ENCODE results near the gene ADGRG1.
"Not testable (repeated sequence)": the region's sequence is repeated elsewhere in the genome, so short reads cannot be mapped to it uniquely, and the experiment has no call there.

The ADGRG1 gene

DNA sequence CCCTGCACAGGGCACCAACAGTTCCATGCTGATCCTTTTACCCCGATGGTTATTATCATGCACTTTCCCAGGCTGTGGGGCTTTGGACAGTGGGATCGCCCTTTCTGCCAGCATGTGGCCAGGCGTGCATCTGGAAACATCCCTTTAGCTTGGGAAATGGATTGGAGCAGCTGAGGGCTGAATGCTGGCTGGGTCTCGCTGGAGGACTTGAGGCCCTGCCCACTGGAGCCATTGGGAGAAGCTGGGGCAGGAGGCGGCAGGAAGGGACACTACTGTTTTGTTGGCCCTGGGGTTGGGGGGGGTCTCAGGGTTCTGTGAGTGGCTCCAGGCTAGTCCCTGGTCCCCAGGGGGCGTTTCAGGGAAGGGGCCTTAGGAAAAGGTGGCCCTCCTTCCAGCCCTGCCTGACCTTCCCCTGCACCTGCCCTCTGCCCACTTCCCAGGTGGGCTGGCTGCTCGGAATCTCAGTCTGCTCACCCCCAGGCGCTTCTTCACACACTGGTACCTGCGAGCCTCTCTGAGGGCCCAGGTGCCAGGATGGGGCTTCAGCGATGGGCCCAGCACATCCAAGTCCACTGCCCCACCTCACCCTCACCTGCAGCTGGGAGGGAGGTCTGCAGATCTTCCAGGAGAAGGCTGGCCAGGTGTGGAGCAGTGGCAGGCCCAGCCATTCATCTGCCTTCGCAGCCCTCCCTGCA, 38.1 kb downstream of the ADGRG1 start:
- no peak for DNase-seq (ENCODE audit: low read depth)

DNA sequence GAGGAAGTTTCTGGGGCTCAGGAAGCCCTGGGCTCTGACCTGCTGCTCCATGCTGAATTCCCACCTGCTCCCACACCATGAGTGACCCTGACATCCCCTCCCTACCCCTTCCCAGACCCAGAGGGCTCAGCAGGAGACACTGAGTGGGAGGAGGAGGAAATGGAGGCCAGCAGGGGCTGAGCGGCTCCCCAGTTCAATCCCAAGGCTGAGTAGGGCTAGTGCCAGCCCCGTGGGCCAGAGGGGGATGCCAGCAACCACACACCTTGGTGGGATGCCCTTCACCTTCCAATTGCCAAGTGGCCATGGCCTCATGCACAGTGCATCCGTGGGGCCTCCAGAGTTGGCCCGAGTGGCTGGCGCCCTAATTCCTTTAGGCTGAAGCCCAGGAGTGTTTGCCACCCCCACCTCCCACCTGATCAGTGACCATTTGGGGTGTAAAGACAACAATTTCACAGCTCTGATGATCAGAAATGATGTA, 38.7 kb downstream of the ADGRG1 start:
- DNase-seq (ENCODE audit: low read depth) = no peak

DNA sequence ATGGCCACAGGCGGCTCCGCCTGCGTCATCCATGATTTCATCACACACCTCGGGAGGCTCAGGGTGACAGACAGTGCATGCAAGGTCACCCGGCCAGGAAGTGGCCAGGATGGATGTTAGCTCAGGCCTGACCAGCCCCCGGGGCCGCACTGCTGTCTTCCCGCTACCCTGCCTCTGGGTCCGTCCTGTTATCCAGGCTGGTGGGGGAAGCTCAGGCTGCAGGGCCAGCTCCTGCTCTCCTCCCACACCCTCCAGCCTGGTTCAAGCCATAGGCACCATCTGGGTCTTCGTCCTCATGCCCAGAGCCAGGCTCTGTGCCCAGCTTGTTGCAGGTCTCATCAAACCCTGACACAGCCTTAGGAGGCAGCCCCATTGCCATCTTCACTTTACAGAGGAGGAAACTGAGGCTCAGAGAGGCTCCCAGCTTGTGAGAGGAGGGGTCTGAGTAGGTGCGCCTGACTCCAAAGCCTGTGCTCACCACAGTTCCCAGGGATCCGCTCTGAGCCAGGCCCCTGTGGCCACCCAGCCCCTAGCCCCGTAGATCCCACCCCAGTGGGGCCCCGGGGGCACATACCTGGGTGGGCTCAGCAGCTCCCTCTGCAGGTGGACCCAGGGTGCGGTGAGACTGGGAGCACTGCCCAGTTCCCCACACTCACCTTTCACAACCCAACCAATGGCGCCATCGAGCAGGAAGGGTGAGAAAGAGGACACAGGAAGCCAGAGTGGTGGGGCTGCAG, 39.3 kb downstream of the ADGRG1 start:
- DNase-seq (ENCODE audit: low read depth) = no peak

DNA sequence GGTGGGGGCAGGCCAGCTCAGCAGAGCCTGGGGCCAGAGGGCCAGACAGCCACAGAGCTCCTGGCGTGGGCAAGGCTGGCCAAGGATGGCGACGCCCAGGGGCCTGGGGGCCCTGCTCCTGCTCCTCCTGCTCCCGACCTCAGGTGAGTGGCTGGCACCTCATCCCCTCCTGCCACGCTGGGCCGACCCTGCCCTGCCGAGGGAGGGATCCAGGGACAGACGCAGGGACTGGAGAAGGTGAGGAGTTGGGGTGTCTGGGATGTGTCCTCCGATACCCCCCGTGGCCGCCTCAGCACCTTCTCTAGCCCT, 39.8 kb downstream of the ADGRG1 start, which contains the start of gene ADGRG3:
ADGRG3 (plus strand) TSS at position 44 of the 309 bp plus-strand sequence; CDS start at position 86, 42 bp downstream.
- DNase-seq (ENCODE audit: low read depth) = no peak

DNA sequence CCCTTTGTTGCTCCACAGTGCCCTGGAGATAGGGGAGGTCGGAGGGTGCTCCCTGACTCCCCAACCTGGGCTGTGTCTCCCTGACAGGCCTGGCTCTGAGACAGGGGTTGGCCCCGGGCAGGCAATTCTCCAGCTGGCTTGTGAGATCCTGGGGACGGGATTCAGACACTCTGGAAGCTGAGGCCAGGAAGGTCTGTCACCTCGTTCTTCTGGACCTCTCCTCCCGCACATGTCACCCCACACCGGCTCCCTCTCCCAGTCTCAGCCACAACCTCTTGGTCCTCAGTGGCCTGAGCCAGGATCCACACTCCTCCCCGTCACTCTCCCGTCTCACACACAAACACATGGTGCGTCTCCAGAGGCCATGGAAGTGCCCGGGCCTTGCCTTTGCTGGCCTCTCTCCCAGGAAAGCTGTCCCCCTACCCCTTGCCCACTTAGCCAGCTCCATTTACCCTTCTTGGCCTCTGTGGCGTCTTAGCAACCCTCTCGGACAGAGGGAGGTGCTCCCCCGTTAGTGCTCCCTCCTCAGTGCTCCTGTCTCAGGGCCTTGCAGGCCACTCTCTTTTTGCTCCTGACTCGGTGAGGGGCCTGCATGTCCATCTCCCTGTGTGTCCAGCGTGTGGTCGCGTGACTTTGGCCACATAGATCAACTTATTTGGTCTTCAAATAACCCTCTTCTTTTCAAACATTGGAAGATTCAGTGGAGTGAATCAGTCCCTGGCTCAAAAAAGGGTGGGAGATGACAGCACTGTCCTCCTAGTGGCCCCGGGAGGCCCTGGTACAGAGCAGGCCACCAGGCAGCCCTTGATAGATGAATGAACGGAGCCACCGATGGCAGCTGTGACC, 40.4 kb downstream of the ADGRG1 start:
- no peak for DNase-seq (ENCODE audit: low read depth)

DNA sequence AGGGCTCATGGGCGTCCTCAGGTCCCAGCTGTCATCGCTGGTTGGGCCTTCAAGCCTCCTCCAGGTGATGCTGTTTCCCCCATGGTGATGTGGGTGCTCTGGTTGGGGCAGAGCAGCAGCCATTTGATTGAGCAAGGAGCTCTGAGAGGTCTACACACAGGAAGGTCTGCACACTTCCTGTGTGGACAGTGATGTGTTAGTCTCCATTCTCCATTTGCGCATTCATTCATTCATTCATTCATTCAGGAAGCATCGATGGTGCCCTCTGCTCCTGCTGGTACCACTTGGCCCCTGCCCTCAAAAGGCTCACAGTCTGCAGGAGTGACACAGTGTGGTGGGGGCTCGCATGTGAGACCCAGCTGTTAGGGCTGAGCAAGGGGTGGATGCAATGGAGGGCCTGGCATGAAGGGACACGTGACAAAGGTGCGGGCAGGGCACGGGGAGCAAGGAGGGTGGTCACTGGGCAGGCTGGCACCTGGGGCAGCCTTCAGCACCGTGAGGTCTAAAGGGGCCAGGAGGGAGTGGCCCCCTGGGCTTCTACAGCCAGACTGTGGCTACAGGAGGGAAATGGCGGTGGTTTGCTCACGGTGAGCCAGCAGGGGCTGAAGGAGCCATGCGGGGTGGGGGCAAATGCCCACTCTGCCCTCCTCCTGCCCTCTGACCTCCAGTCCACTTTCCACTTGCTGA, 41.2 kb downstream of the ADGRG1 start:
- no peak for DNase-seq (ENCODE audit: low read depth)

DNA sequence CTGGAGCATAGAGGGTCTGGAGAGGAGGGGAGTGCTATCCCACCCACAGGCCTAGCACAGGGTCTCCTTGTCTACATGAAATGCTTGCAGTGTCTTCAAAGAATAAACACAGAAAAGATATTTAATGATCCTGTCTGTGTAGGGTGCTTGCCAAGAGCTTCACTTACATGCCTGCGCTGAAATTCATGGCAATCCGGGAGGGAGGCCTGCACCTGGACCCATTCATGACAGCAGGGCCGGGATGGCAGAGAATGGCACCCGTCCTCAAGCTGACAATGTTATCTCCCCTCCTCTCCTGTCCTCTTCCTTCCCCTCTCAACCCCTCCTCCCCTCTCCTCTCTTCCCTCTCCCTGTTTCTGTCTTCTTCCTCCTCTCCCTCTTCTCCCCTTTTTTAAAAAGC, 41.8 kb downstream of the ADGRG1 start:
- no peak for DNase-seq (ENCODE audit: low read depth)

DNA sequence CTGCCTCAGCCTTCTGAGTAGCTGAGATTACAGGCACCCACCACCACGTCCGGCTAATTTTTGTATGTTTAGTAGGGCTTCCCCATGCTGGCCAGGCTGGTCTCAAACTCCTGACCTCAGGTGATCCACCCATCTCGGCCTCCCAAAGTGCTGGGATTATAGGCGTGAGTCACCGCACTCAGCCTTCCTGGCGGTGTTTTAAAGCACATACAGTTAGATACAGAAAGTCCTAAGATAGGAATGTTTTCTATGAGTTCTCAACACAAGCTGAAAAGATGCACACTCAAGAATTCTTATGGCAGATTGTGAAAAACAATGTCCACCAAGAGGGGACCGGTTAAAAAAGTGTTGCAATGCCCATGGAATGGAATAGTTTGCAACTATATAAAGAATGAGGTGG, 43.0 kb downstream of the ADGRG1 start:
- not testable (repeated sequence) for DNase-seq (ENCODE audit: low read depth)

DNA sequence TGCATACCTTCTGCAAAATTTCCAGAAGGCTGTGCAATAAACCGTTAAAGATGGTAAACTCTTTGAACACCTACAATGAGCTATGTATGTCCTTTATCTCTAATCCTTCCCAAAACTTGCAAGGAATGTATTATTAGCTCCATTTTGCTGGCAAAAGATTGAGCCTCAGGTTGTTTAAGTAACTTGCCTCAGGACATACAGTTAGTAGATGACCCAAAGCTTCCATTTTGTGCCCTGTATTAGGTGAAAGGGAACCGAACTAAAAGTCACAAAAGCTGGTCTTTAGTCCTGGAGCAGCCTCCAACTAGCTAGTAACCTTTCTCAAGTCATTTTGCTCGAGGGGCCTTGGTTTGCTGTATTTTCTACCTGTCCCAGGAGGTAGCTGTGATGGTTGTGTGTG, 44.0 kb downstream of the ADGRG1 start:
- no peak for DNase-seq (ENCODE audit: low read depth)

DNA sequence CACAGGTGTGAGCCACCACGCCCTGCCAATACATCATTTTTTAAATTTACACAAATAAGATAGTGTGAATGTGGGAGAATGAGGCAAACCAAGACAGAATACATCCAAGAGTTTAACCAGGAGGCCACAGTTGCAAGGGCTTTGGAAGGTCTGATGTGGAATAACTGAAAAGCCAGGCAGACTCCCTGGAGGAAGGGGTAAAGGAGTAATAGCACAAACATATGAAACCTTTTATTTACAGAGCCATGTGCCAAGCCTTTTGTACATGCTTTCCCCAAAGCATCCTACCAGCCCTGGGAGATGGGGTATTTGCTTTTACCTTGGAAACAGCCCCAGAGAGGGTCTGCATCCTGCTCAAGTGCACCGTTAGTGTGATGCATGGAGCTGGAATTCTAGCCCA, 44.4 kb downstream of the ADGRG1 start:
- no peak for DNase-seq (ENCODE audit: low read depth)

DNA sequence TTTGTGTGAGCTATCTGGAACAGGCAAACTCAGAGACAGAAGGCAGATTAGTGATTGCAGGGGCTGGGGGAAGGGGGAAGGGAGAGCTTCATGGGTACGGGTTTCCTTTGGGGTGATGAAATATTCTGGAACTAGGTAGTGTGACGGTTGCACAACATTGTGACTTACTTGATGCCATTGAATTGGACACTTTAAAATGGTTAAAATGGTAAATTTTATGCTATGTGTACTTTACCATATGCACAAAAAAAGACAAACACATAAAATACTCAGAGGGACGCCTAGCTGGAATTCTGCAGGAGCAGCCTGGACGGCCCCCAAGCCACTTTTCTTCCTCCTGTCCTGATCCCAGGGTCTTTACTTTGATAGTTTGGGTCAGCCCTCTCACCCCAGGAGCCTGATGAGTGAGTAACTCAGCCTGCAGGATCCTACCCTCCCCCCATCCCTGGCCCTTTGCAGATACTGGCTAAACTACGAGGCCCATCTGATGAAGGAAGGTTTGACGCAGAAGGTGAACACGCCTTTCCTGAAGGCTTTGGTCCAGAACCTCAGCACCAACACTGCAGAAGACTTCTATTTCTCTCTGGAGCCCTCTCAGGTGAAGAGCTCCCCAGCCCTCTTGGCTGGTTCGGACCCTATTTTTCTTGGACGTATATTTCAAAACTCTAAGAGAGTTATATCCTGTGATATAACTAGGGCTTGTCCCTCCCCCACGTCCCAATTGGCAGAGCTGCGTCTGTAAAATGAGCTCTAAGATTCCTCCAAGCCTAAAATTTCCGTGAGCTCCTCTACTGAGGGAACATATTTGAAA, 47.5 kb downstream of the ADGRG1 start:
- no peak for DNase-seq (ENCODE audit: low read depth)

DNA sequence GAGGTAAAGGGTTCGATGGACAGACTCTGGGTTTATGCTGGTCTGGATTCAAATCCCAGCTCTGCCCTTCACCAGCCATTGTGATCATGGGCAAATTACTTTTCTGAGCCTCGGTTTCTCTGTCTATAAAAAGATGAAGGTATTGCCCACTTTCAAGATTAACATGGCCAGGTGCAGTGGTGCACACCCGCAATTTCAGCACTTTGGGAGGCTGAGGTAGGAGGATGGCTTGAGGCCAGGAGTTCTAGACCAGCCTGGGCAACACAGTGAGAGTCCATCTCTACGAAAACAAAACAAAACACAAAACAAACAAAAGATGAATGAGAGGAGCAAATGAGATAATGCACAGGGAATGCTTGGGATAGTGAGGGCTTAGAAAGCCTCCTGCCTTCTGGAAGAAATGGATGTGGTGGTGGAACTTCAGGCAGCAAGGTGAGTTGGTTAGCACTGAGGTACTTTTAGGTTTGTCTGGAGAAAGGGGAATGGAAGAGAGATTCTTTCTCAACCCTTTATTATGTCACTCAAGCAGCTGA, 48.2 kb downstream of the ADGRG1 start:
- no peak for DNase-seq (ENCODE audit: low read depth)

DNA sequence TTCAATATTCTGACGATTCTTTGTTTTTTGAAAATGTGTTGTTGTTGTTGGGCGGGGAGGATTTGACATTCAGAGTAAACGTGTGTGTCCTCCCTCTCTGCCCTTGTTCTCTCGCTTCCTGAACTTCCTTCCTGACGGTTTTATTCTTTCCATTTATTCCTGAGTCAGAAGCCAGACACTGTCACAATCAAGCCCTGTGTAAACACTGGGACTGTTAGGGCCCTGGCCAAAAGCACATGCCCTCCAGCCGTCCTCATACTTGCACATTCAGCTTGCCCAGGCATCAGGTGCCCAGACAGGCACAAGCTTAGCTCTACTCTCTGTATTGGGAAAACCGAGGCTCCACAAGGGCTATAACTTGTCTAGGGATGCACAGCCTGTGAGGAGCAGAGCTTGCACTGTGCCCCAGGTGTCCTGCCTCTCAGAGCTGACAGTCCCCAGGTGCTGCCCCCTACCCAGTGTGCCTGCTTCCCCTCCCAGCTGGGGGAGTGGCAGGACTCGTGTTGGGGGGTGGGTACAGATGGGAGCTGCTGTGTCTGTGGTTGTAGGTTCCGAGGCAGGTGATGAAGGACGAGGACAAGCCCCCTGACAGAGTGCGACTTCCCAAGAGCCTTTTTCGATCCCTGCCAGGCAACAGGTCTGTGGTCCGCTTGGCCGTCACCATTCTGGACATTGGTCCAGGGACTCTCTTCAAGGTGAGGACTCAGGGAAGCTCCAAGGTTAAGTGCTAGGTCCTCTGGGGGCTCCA, 49.4 kb downstream of the ADGRG1 start:
- no peak for DNase-seq (ENCODE audit: low read depth)

DNA sequence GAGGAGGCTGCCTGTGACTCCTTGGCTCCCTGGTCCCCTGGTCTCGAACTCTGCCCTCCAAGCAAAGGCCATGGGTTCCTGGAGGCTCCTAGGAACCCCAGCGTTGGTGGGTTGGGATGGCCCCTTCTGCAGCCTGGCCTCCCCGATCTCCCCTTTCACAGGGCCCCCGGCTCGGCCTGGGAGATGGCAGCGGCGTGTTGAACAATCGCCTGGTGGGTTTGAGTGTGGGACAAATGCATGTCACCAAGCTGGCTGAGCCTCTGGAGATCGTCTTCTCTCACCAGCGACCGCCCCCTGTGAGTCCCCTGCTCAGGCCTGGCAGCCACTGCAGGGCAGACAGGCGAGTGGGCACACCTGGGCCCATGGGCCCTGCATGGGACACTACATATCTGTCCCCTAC, 50.6 kb downstream of the ADGRG1 start:
- DNase-seq (ENCODE audit: low read depth) = no peak

DNA sequence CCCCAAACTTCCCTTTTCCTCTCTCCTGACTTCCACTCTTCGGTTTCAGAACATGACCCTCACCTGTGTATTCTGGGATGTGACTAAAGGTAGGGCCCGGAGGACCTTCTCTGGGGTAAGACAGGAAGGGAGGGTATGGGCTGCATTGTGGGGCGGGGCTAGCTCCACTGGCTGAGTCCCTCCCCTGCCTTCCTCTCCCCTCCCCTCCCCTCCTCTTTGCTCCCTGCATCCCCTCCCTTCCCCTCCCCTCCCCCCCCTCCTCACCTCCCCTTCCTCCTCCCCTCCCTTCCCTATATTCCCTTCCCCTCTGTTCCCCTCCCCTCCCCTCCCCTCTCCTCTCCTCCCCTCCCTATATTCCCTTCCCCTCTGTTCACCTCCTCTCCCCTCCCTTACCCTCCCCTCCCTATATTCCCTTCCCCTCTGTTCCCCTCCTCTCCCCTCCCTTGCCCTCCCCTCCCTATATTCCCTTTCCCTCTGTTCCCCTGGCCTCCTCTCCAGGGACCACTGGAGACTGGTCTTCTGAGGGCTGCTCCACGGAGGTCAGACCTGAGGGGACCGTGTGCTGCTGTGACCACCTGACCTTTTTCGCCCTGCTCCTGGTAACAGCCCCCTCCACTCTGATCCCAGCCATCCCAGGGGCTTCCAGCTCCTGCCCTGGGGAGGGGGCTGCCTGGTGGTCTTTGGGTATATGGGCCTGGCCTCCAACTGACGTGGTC, 51.5 kb downstream of the ADGRG1 start:
- no peak for DNase-seq (ENCODE audit: low read depth)

DNA sequence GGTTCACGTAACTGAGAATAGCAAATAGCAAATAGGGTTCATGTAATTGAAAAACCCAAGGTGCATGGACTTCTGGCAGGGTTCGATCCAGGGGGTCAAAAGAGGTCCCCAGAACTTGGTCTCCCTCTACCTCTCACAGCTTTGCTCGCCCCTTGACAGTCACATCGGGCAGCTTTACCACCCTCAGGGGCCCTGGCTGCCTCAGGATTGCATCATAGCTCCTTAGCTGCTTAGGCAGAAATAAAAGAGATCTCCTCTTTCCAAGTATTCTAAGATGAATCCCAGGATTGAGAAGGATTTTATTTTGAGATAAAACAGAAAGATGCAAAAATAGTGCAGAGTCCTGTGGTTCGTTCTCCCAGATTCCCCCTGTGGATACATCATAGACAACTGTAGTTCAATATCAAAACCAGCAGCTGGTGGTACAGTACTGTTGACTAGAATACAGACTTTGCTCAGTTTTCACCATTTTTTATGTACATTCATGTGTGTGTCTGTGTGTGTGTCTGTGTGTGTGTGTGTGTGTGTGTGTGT, 52.5 kb downstream of the ADGRG1 start:
- no peak for DNase-seq (ENCODE audit: low read depth)

DNA sequence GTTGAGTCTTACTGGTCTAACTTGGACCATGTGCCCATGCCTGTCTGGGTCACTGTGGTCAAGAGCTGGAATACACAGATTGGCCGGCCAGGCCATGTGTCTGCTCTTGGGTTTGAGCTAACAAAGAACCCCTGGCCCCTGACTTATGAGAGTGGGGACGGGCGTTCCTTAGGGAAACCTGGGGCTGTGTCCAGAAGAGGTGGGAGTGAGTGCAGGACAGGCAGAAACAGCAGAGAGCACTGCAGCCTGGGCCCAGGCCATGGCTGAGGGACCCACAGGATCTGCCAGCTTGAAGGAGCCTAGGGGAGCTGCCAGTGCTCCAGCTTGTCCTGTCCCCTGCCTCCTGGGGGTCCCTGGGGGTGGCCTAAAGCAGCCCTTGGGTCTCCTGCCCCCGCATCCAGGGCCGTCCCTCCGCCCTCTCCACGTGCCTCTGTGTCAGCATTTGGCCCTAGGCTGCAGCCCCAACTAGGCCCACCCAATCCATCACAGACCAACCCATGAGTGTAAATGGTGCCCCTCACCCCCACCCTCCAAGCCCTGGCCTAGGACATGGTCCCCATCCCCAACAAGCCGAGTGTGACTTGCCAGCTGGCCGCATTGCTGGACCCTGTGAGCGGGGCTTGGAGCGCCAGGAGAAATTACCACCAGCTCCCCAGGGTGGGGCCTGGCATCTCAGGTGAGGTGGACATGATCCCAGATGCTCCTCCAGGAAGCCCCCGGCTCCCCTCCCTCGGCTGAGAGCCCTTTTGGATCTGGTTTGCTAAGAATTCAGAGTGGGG, 53.7 kb downstream of the ADGRG1 start:
- DNase-seq (ENCODE audit: low read depth) = no peak

DNA sequence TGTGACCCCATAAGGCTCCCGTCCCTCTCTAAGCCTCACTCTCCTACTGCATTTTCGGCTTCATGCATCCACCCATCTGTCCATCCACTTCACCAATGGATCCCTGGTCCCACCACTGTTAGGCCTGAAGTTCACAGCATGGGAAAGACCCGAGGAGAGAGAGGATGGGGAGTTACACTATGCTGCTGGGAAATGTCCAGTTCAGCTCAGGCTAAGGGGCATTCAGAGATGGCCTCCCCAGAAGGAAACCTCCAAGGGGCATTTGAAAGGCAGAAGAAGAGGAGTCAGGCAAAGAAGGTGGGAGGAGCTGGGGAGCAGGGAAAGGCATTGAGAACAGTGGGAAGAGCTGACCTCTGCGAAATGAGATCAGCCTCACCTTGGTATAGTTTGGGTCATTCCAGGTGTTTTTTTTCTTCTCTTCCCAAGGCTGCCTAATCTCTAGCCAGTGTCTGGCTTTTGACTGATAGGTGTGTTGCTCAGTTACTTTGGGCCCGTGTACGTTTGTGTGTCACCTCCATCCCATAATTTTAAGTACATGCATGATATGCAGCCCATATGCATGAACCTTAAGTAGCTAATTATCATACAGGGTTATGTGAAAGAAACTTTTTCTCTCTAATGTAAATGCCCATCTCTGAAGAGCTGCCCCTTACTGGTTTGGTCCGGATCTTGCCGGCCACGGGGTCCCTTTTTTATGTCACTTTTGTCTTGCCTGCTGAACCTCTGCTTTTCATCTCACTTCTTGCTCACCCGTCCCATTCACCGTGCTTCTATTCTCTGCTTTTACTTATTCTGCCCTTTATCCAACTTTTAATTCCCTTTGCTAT, 54.6 kb downstream of the ADGRG1 start:
- DNase-seq (ENCODE audit: low read depth) = no peak

Measured in activated gamma-delta T cell treated with anti-CD3 and anti-CD28 coated beads, Interleukin-2, amount 50 U/mL, for 16 hours (primary cell).